Fibroblast of mammary gland (primary cell): Measurements from ENCODE around the gene TTC3.

Experiments used
- DNase-seq: peaks from one replicate; pipeline ENCODE4 v3.0.0-alpha.2; 2010; ENCODE audit warnings: low read depth
- H3K4me3 ChIP-seq: 2 replicates; pipeline ENCODE4 v1.5.1; 2011; ENCODE audit warnings: low read depth, mild to moderate bottlenecking, low read length, moderate library complexity; ENCODE audit not compliant: control insufficient read depth
- TF ChIP-seq, protein P1 (sequence below): conservative IDR thresholded peaks from 2 replicates; pipeline ENCODE4 v1.5.1; 2011; ENCODE audit warnings: low read depth, low read length, inconsistent platforms; ENCODE audit not compliant: control insufficient read depth, insufficient read depth

The TTC3 gene

DNA sequence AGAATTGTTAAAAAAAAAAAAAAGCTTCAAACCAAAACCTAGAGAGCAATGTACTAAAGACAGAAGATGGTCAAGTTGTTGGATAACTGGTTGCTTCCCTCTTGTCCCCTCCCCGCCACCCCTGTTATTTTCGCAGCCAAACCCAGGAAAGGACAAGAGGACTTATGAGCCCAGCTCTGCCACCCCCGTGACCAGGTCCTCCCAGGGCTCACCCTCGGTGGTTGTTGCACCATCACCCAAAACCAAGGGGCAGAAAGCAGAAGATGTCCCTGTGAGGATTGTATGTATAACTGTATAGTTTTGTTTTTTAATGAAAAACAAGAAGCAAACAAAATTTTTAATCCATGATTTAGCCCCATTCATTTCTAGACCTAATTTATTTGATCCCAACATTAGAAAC lies 124.7 kb downstream of the TTC3 start:
- no peak overlapping the region for H3K4me3 ChIP-seq

DNA sequence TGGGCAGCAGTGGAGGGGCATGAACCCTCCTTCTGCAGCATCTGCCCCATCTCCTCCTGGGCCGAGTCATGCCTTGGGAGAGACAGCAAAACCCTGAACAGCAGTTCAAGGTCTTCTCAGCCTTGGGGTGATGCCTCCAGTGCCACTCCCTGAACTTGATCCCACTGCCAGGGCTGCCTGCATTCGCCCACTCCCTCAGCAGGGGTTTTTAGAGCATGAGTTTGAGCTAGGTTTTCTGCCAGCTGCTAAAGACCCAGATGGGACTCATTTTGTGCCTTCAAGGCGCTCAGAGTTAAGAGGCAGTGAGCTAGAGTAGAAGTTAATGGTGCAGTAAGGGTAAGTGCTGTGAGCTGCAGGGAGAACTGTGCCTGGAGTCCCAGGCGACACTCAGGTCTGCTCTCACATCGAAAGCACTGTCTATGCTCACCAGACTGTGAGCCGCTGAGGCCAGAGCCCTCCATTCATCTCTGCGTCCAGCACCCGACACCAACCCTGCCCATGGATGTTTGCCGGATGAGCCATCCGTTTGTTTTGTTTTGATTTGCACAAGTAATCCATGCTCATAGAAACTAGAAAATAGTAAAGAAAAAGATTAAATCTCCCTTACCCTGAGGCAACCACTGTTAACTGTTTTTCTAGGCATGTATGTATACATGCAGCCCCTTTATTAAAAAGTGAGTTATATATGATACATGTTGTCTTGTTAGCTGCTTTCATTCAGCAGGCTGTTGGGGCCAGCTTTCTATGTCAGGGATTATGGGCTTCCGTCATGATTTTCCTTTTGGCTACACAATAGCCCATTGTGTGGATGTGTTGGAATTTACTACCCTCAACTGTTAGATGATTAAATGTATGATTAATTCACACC lies 126.2 kb downstream of the TTC3 start:
- H3K4me3 ChIP-seq: no peak overlapping the region
- DNase-seq: no peak
- TF ChIP-seq, protein P1, sequence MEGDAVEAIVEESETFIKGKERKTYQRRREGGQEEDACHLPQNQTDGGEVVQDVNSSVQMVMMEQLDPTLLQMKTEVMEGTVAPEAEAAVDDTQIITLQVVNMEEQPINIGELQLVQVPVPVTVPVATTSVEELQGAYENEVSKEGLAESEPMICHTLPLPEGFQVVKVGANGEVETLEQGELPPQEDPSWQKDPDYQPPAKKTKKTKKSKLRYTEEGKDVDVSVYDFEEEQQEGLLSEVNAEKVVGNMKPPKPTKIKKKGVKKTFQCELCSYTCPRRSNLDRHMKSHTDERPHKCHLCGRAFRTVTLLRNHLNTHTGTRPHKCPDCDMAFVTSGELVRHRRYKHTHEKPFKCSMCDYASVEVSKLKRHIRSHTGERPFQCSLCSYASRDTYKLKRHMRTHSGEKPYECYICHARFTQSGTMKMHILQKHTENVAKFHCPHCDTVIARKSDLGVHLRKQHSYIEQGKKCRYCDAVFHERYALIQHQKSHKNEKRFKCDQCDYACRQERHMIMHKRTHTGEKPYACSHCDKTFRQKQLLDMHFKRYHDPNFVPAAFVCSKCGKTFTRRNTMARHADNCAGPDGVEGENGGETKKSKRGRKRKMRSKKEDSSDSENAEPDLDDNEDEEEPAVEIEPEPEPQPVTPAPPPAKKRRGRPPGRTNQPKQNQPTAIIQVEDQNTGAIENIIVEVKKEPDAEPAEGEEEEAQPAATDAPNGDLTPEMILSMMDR: no peak

More for the DNA sequence above, 124.7 kb downstream of the TTC3 start:
- TF ChIP-seq, protein P1: no peak
- no peak for DNase-seq

DNA sequence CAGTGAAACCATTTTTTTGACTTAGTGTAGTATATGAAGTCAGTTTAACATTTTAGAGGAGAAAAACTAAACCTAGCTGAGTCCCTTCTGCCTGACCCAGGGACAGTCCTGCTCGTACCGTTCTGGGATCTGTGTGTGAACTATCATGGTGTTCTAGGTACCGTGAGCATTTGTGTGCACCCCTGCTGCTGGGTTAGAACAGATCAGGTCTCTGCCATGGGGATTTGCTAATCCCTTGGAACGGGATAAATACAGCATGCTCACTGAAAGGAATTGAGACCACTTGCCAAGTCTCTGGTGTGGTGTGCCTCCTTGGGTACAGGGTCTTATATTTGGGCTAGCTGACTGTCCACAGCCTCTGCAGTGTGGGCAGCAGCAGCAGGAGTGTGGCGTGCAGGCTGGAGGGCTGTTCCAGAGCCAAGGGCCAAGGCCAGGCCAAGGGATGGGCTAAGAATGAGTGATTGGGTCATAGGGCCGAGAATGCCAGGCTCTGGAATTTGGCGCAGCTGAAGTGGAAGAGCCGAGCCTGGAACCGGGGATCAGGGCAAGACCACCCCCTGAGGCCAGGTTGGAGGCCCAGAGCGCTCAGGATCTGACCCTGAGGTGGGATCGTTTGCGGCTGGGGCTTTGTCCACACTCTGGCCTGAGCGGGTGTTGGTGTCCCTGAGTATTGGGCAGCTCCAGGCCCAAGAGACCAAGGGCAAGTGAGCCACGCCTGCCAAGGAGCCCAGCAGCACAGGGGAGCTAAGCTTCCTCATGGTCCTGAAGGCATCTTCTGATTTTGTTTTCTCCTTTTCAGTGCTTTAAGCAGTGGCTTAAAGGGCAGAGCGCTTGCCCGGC lies 127.8 kb downstream of the TTC3 start:
- no peak overlapping the region for H3K4me3 ChIP-seq
- TF ChIP-seq, protein P1: no peak
- no peak for DNase-seq

DNA sequence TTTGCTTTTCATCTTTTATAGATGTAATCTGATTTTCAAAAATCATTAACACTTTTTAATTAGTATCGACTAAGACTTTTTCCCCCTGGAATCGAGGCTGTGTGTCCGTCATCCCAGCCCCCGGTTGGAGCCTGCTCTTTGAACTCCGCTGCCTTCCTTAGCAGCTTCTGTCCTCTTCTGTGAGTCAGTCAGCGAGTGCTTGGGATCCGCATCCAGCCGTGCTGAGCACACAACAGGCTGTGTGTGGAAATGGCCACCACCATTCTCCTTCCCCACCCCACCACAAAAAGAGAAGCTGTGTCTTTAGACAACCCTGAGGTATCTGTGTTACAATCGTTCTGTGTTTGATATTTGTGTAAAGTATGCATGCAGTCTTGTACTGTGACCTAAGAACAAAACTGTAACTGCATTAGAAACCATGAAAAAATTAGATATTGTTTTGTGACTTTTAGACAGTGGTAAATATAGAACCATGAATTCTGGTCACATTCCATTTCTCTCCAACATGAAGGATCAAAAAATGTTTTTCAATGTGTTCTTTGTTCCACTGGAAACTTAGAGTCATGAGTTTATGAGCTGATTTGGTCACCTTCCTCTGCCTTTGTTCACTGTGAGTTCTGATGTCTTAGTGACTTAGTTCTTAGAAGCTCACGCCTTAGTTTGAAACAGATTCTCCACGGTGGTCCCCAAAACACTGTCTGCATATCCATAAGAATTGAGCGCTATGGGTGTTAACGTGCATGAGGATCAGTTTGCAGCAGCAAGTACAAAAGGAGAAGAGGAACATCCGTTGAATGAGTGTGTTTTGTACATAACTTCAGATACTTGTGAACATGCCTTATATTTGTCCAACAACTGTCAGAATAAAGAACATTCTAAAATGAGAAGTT lies 129.4 kb downstream of the TTC3 start:
- TF ChIP-seq, protein P1: no peak
- no peak for DNase-seq
- no peak overlapping the region for H3K4me3 ChIP-seq

DNA sequence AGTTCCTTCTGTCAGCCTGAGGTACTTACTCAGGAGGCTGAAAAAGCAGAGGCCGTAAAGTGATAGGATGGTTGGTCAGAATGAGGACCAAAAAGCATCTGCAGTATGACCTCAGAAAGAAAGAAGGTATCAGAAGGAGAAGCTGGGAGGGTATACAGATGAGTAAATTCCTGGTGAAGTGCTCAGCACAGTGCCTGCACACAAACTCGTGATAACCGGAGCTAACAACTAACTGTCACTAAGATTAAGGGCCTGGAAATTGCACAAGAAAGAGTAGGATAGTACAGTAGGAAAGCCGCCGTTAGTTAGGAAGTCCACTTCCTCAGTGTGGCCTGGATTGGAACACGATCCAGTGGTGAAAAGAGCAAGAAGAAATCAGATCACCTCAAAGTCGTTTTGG lies 131.5 kb downstream of the TTC3 start:
- TF ChIP-seq, protein P1: no peak
- no peak for DNase-seq
- no peak overlapping the region for H3K4me3 ChIP-seq

DNA sequence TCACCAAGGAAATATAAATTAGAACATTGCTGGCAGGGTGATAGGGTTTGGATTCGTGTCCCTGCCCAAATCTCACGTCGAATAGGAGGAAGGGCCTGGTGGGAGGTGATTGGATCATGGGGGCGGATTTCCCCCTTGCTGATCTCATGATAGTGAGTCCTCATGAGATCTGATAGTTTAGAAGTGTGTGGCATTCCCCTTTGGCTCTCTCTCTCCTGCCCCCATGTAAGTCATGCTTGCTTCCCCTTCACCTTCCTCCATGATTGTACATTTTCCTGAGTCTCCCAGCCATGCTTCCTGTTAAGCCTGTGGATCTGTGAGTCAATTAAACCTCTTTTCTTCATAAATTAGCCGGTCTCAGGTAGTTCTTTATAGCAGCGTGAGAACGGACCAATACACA lies 133.4 kb downstream of the TTC3 start:
- H3K4me3 ChIP-seq: no peak overlapping the region
- no peak for DNase-seq
- TF ChIP-seq, protein P1: no peak
